ENCODE data around the gene BCL2L13. TPM values are rescaled to one million over a fixed set of nuclear protein-coding genes. Genes with fewer than 3 reads are reported as not detected.

BCL2L13 gene

GRCh38 chr22:17780116-17780740, 141.7 kb downstream of the BCL2L13 start:
- H3K27me3 ChIP-seq (ENCODE audit: insufficient read depth, poor library complexity, severe bottlenecking), result no peaks in the 10 kb centered on the region
- TF ChIP-seq GABPA (IDR thresholded peaks at IDR 0.05; ENCODE audit: low read depth) (no peak), REST (IDR thresholded peaks at IDR 0.05; ENCODE audit: insufficient replicate concordance, low read depth) (no peak), CTCF (IDR thresholded peaks at IDR 0.05; ENCODE audit: insufficient read depth, low read length) (no peak), POLR2AphosphoS5 (IDR thresholded peaks at IDR 0.05; ENCODE audit: low read depth) (no peak), SPI1 (IDR thresholded peaks at IDR 0.05; ENCODE audit: borderline replicate concordance, low read depth) (no peak)
- DNase-seq (ENCODE audit: low read depth in 1 of 2, low spot score in 1 of 2), result no peak
- no peak overlapping the region for H3K27ac ChIP-seq (replicated peaks)
- no peak overlapping the region for H3K4me3 ChIP-seq (replicated peaks; ENCODE audit: insufficient read depth, low read length)

Small RNAs within 50 kb of the gene (microRNA-seq; reads per million reads assigned to microRNA genes)
- gene MIR3198-1, result not detected
